CD4-positive, alpha-beta T cell treated with Interleukin-21 for 1 hour (primary cell): Measurements from ENCODE around the gene NOCT.
"Not testable (repeated sequence)": the region's sequence is repeated elsewhere in the genome, so short reads cannot be mapped to it uniquely, and the experiment has no call there.

Experiments used
- DNase-seq: peaks from one replicate; pipeline ENCODE4 v3.0.0-alpha.2; 2020

NOCT gene

GRCh38 chr4:139053909-139054308 is 38.3 kb downstream of the NOCT start:
- no peak for DNase-seq

DNA sequence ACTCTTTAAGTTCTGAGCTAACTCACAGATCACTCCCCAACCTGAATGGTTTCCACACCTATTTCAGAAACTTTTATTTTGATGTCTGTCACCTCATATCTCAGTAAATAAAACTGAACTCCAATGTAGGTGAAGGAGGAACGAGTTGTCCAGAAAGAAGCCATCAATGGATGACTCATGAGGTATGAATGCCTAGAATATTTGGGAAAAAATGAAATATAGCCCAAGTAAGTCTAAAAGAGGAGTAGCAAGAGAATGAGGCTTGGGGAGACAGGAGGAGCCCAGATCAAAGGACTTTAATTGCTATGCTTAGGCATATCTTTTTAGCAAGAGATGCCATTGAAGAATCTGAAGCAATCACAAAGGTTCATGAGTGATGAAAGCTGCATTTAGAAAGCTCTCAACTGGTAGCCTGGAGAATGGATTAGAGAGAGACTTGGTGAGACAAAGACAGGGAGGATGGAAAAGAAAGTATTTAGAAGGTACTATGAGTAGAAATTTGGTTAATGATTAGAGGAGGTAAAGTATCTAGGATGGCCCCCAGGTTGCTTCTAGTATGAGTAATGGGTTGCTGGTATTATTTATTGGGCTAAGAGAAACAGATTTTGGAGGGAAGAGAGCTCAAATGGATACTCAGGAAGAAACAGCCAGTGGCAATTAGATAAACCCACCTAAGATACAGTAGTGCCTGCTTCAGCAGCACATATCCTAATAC is 39.4 kb downstream of the NOCT start:
- no peak for DNase-seq

DNA sequence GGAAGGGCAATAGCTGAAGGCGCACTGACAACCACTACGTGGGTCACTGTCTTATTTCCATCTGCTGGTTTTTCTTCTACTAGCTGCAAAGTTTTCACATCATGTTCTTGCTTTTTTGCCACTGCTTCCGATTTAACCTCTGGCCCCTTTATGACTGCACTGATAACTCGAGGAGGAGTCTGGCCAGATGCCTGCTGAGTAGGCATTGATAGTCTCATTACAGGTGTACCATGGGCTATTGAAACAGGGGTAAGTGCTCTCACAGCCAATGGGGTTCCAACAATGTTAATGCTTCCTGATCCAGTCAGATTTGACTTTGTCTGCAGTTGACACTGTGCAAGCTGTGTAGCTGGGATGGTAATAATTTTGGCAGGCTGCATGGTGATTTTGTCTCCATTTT is 43.4 kb downstream of the NOCT start:
- not testable (repeated sequence) for DNase-seq

- no peak for DNase-seq
These were observed 45.0 kb downstream of the NOCT start for GRCh38 chr4:139060591-139060990.

DNA sequence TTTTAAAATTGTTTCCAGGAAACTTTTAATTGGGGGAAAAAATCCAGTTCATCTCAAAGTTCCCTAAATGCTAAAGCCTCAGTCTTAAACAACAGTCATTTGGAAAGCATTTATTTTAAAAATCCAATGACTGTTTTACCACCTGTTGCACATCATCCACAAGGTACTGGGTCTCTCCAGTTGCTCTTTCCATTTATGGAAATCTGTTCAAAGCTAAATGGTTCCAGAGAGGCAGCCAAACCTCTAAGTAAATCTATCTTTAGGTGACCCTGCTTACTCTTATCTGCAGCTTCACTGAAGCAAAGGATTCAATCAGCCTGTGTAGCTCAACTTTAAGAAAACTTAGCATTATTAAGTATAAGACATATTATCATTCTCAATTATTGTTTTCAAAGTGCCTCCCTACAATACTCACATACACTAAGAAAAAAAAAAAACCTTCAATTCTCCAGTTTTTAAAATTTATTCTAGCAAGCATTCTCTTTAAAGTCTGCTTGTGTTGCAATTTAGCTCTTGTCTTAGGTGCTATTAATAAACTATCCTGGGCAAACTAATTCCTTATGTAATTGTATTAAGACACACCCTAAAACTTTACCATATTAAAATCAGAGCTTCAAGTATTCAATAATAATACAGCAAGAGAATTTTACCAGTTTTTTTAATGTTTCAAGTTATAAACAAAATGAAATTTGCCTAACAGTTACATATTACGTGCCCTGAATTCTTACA is 60.6 kb downstream of the NOCT start:
- DNase-seq = no peak

- no peak for DNase-seq
These were observed 62.2 kb downstream of the NOCT start for GRCh38 chr4:139077567-139078355.

- no peak for DNase-seq
These were observed 63.3 kb downstream of the NOCT start for GRCh38 chr4:139078926-139079325.

DNA sequence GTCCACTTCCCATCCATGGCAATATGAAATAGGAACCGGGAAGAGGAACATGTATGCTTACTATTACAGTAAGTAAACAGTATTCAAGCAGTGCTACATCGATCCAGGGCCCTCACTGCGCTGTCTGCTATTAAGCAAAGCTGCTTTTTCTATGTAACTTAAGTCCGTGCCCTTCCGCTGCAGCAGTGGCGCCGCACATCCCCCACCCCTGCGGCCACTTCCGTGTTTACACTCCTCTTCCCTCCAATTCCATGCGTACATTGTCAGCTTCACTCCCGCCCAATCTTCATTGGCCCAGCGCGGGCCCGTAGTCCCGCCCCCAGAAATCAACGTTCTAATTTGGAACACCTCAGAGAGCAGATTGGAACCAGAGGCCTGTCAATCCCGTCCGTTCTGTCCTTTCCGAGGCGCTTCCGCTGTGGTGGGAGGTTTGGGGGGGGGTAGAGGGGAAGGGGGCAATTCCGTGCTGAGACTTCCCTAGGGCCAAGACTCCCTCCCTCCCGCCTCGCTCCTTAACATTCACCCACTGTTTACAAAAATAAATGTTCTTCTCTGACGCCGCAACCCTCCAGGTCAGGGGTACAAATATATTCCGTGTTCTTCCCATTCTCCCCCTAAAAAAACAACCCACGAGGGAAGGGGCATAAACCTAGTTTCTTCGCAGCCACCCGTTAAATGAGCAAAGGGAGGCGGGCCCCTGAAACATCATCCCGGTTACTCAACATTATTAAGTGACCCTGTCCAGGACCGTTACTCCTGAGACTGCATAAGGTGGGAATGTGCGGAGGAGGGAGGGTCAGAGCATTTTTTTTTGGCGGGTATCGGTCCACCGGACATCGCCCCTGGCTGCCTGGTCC is 67.4 kb downstream of the NOCT start:
- DNase-seq = peak; percentile 95

DNA sequence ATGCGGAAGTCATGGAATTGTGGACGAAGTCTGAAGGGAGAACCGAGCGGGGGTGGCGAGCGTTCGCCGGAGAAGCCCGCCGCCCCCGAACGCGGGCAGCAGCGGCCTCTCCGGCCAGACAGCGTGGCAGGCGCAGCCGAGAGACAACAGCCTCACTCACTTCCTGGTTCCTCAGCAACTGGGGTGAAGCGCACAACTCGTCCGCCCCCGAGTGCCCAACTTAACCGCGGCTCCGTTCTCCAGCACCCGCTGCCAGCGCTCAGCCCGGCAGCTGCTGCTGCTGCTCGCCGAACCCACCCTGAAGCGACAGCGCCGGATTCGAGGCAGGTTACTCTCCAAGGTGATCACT is 68.0 kb downstream of the NOCT start:
- DNase-seq = peak; percentile 70

DNA sequence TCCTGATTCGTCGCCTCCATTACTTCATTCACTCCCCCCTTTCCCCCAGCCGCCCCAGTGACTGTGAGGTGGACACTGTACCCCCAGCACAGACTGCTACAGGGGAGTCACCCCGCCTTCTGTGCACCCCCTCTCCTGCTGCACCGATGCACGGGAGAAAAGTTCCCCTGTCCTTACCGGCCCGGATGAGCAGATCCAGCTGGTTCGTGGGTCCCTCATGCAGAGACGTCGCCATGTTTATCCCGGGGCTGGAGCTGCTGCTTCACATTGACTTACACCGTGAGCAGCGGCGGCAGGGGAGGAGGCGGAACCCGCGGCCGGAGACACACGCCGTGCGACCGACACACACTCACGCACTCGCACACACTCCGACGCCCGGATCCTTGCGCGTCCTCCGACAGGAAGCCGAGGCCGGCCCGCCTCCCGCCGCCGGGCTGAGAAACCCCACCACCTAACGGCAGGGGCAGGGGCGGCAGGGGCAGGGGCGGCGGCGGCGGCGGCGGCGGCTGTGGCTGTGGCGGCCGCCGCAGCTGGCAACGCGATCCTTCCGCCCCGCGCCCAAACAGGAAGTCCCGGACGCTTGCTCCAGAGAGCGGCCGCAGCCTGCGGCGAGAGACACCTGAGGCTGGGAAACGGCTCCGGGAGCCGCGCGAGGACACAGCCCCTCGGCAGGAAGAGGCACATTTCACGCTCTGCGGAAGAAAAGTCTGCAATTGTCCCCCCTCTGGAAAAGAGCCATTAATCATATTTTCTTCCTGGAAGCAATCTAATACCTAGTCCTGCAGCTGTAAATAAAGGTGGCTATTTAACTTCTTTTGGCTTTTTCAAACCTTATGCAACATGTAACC is 68.6 kb downstream of the NOCT start:
- DNase-seq = peak; percentile 86

DNA sequence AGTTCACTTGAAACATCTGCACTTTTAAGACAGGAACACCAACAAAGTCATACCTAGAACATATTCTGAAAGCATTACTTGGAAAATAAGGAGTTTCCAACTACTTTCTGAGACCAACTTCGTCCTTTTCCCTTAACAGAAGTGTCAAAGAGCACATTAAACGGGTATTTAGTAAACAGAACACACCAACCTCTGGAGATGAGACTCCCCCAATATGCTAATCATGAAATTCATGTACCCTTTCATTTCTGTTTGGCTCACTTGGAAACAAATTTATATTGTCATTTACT is 69.2 kb downstream of the NOCT start:
- no peak for DNase-seq

DNA sequence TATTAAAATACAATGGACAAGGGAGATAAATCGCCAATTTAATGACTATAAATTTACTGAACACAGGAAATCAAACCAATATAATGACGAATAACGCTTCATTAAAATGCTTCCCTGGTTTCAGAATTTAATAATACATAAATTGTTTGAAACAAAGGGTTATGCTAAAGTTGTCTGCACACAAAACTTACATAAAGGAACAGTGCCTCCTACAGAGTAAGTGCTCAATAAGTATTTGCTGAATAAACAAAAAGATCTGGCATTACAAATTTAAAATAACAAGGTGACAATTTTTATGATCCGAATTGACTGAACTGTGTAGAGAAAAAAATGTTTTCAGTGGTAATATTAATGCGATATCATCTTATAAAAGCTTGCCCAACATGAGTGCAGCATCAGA is 69.6 kb downstream of the NOCT start:
- DNase-seq = peak; percentile 26

GRCh38 chr4:139092271-139092670 is 76.7 kb downstream of the NOCT start:
- no peak for DNase-seq
